Kidney (tissue), 14 donors: ENCODE results near the gene MSRB1. TPM values are rescaled to one million over a fixed set of nuclear protein-coding genes. Genes with fewer than 3 reads are reported as not detected.

ENCODE experiments used
- DNase-seq, 5 donors: peaks; one replicate each; pipeline ENCODE4 v3.0.0-alpha.2; 2013 to 2020
- FAIRE-seq: peaks from 2 replicates; lab custom pipeline; 2012; peaks lifted over from hg19 to GRCh38; lab: Jason Lieb, UNC
- H3K27ac ChIP-seq, 2 donors: one replicate each; pipeline ENCODE4 v1.7.0; 2013; ENCODE audit warnings: low read depth in 2 of 2, low read length in 2 of 2, inconsistent platforms in 1 of 2
- H3K27me3 ChIP-seq: one replicate; pipeline ENCODE4 v1.7.1; 2013; ENCODE audit warnings: low read length, inconsistent platforms; ENCODE audit not compliant: control insufficient read depth, insufficient read depth
- H3K36me3 ChIP-seq, 3 donors: one replicate each; pipeline versions ENCODE4 v1.7.0 to v1.7.1; 2013; ENCODE audit warnings: low read length in 3 of 3, control low read depth in 1 of 3, inconsistent platforms in 1 of 3; ENCODE audit not compliant: insufficient read depth in 3 of 3, control insufficient read depth in 2 of 3
- H3K4me1 ChIP-seq, 3 donors: one replicate each; pipeline versions ENCODE4 v1.7.0 to v1.7.1; 2013; ENCODE audit warnings: low read length in 3 of 3, inconsistent platforms in 1 of 3, low read depth in 1 of 3; ENCODE audit not compliant: control insufficient read depth in 2 of 3, insufficient read depth in 2 of 3
- H3K4me3 ChIP-seq, 3 donors: one replicate each; pipeline versions ENCODE4 v1.7.0 to v1.8.1; 2013; ENCODE audit warnings: low read length in 3 of 3, control low read depth in 1 of 3, inconsistent platforms in 1 of 3
- H3K9ac ChIP-seq, 3 donors: one replicate each; pipeline versions ENCODE4 v1.7.0 to v1.7.1; 2013; ENCODE audit warnings: low read length in 3 of 3, control low read depth in 1 of 3, inconsistent platforms in 1 of 3
- H3K9me3 ChIP-seq, 3 donors: one replicate each; pipeline versions ENCODE4 v1.7.0 to v1.7.1; 2013; ENCODE audit warnings: low read length in 3 of 3, control low read depth in 1 of 3, inconsistent platforms in 1 of 3; ENCODE audit not compliant: control insufficient read depth in 2 of 3, insufficient read depth in 1 of 3
- CTCF ChIP-seq: IDR thresholded peaks from 3 replicates; pipeline ENCODE4 v1.5.1; 2012; ENCODE audit warnings: mild to moderate bottlenecking, moderate library complexity, borderline replicate concordance; ENCODE audit not compliant: insufficient read depth; ENCODE audit errors: extremely low read depth
- intact Hi-C: fragments of 100-400 bp; cut with DNase I; formaldehyde crosslinking; loops from one replicate; pipeline ENCODE4 v1.11.1; 2022
- polyA plus RNA-seq: library from polyadenylated mRNA; stranded (reverse); fragments of 350-450 nt; fragmentation: Illumina TruSeq; extraction: RNeasy Lipid Tissue Mini Kit (QIAGEN cat#74804); gene quantifications from one replicate; pipeline ENCODE4 v1.2.3, GENCODE V29; 2014; ENCODE audit warnings: low read depth, low replicate concordance; ENCODE audit not compliant: insufficient read depth
- total RNA-seq: library from RNA; stranded (reverse); fragmentation: NEBNext Ultra II Directional; extraction: Animal tissue kit (Norgen Biotek cat#: 25700); gene quantifications from one replicate; pipeline ENCODE4 v1.2.1, GENCODE V29; 2021
- donor health status: control.
- donor health status: control.
- donor health status: control.
- donor health status: control.
- donor health status: control.
- donor health status: DM: yes; HTN: yes; CAD: no.
- donor health status: Normal renal cell carcinoma (clear cell type).

The MSRB1 gene
- total and polyA plus RNA-seq, 2 donors from 2014 or later = 32.0 to 189 TPM

GRCh38 chr16:1980770-1981087, 37.7 kb upstream of the MSRB1 start:
- intact Hi-C loops = no loop called here
- TF ChIP-seq CTCF = no peak
- H3K27ac ChIP-seq = no peak overlapping the region
- FAIRE-seq (no peak), DNase-seq (no peak)
- H3K27me3 ChIP-seq = peaks cover 34% of the 10 kb centered on the region
- H3K4me1 ChIP-seq = peaks cover 0 to 18% (median 8%) of the 10 kb centered on the region in 3 donors
- H3K4me3 ChIP-seq = no peak overlapping the region
- H3K36me3 ChIP-seq = peaks cover 0 to 13% (median 11%) of the 10 kb centered on the region in 3 donors
- no peak overlapping the region for H3K9ac ChIP-seq
- no peaks in the 10 kb centered on the region for H3K9me3 ChIP-seq

DNA sequence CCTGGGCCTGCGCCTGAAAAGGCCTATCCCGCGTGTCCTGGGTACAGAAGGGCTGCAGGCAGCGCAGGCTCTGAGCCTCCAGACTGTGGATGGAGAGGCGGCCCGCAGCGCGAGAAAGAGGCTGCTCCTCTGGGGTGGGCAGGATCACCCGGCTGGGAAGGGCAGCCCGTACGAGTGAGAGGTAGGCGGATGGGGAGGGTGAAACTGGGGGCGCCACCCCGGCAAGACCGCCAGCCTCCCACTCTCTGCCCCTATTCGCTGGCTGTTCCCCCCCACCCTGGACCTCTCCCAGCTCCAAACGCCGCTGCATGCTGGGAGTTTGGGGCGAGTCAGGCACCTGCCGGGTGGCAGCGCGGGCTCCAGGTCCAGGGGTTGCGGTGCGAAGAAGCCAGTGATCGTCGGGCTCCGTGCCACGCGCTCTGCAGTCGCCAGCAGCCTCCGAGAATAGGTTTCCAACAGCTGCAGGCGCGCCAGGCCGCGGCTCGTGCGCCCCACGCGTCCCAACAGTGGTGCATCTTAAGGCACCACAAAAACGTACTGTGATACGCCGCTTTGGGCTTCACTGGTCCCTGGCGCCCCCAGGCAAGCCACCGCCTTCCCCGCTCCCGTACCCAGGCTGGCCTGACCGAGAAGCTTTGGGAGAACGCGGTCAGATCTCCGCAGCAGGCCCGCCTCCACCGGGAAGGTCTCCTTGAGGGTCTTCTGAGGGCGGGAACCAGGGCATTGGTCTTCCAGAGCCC, 37.2 kb upstream of the MSRB1 start:
- intact Hi-C loops = no loop called here
- no peaks in the 10 kb centered on the region for H3K9me3 ChIP-seq
- TF ChIP-seq CTCF = no peak
- DNase-seq = peak in 1 of 5 donors; percentile 18
- H3K27ac ChIP-seq = no peak overlapping the region
- H3K27me3 ChIP-seq = peaks cover 34% of the 10 kb centered on the region
- H3K9ac ChIP-seq = no peak overlapping the region
- H3K4me1 ChIP-seq = peaks cover 0 to 15% (median 5%) of the 10 kb centered on the region in 3 donors
- no peak for FAIRE-seq
- H3K4me3 ChIP-seq = no peak overlapping the region
- H3K36me3 ChIP-seq = peaks cover 0 to 14% (median 10%) of the 10 kb centered on the region in 3 donors

DNA sequence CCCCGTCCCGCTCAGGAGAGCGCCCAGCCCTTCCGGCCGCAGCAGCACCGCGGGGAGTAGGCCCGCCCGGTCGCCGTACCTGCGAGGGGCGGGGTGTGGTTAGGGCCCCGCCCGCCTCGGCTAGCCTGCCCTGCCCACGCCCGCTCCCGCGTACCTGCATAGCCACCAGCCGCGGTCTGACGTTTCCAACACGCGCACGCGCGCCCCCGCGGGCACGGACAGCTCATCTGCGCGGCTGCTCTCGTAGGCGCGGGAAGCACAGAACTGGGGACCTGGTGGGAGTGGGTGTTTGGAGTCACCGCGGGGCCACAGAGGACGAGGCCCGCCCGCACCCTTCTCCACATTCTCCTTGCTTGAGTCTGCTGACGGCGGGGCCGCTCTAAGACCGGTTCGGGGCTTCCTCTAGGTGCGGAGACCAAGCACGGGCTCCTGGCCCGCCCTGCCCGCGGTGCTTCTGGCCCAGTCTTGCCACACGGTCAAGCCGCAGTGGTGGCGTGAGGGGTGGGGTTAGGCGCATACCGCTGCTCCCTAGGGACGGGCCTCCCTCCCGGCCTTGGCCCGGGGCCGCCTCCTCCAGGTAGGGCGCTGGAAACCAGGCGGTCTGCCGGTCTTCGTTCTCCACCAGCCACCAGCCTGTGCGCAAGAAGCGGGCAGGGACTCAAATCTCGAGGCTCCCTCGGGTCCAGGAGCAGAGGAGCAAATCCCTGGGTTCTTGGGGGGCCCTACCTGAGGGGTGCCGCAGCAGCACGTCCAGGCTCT, 36.5 kb upstream of the MSRB1 start:
- Histone ChIP-seq H3K9ac (no peak overlapping the region), H3K27me3 (peaks cover 34% of the 10 kb centered on the region)

More for the DNA sequence above, 36.5 kb upstream of the MSRB1 start:
- Histone ChIP-seq H3K27ac (no peak overlapping the region), H3K4me1 (peaks cover 0 to 10% (median 0%) of the 10 kb centered on the region in 3 donors), H3K9me3 (no peaks in the 10 kb centered on the region), H3K4me3 (no peak overlapping the region), H3K36me3 (peaks cover 0 to 20% (median 13%) of the 10 kb centered on the region in 3 donors)
- no peak for FAIRE-seq
- TF ChIP-seq CTCF = no peak
- peak in 3 of 5 donors; percentile 25 to 86 (median 26) for DNase-seq
- intact Hi-C loops = no loop called here
